AG09309 (cell line): Measurements from ENCODE around the gene DISC1.

ENCODE experiments used
- DNase-seq: peaks from one replicate; pipeline ENCODE4 v3.0.0-alpha.2; 2010; ENCODE audit warnings: low read depth
- H3K4me3 ChIP-seq: 2 replicates; pipeline ENCODE4 v1.5.1; 2011; ENCODE audit warnings: mild to moderate bottlenecking, low read depth, low read length, moderate library complexity; ENCODE audit not compliant: control insufficient read depth
- TF ChIP-seq, protein P1 (sequence below): IDR thresholded peaks from 2 replicates; pipeline ENCODE4 v1.5.1; 2011; ENCODE audit warnings: mild to moderate bottlenecking, low read depth, low read length, inconsistent platforms; ENCODE audit not compliant: insufficient read depth, control insufficient read depth; ENCODE audit errors: missing control alignments

The DISC1 gene

DNA sequence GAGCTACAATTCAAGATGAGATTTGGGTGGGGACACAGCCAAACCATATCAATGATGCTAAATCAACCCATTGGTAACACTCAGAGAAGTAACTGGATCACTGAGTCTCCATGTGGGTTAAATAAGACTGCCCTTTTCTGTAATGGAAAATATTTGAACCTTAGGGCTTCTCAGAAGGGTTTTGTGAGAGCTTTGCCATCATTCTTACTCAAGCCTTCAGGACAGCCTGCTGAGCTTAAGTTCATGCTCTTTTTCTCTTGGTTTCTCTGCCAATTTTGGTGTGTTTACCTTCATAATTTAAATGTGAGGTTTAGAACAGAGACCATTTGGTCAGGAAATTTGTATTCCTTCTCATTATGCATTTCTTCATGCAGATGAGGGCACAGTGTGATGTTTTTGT is 74.7 kb downstream of the DISC1 start:
- TF ChIP-seq, protein P1, sequence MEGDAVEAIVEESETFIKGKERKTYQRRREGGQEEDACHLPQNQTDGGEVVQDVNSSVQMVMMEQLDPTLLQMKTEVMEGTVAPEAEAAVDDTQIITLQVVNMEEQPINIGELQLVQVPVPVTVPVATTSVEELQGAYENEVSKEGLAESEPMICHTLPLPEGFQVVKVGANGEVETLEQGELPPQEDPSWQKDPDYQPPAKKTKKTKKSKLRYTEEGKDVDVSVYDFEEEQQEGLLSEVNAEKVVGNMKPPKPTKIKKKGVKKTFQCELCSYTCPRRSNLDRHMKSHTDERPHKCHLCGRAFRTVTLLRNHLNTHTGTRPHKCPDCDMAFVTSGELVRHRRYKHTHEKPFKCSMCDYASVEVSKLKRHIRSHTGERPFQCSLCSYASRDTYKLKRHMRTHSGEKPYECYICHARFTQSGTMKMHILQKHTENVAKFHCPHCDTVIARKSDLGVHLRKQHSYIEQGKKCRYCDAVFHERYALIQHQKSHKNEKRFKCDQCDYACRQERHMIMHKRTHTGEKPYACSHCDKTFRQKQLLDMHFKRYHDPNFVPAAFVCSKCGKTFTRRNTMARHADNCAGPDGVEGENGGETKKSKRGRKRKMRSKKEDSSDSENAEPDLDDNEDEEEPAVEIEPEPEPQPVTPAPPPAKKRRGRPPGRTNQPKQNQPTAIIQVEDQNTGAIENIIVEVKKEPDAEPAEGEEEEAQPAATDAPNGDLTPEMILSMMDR, result no peak
- no peak overlapping the region for H3K4me3 ChIP-seq
- no peak for DNase-seq

- no peak overlapping the region for H3K4me3 ChIP-seq
- TF ChIP-seq, protein P1, result no peak
- no peak for DNase-seq
Observed at GRCh38 chr1:231702331-231702730, 75.7 kb downstream of the DISC1 start.

DNA sequence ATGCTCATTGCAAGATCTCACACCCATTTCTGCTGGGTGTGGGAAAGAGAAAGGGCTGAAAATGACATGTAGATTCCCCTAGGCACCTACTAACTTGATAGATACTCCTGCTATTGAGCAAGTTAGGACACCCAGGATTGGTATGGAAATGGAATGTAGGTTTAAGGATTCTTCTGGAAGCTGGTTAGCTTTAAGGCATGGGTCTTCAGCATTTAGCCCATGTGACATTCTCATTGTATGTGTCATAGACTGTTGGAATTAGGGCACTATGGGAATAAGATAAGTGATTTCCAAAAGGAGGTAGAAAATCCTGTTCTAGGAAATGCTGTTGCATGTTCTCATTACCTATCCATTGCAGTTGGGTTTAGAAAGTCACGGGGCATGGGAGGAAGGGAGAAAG is 76.2 kb downstream of the DISC1 start:
- DNase-seq, result peak; percentile 28
- H3K4me3 ChIP-seq, result no peak overlapping the region
- TF ChIP-seq, protein P1, result no peak

GRCh38 chr1:231705806-231706760 is 79.5 kb downstream of the DISC1 start:
- TF ChIP-seq, protein P1, result no peak
- H3K4me3 ChIP-seq, result no peak overlapping the region
- DNase-seq, result no peak

- TF ChIP-seq, protein P1, result no peak
- DNase-seq, result no peak
- H3K4me3 ChIP-seq, result no peak overlapping the region
Observed at GRCh38 chr1:231706934-231707333, 80.3 kb downstream of the DISC1 start.

DNA sequence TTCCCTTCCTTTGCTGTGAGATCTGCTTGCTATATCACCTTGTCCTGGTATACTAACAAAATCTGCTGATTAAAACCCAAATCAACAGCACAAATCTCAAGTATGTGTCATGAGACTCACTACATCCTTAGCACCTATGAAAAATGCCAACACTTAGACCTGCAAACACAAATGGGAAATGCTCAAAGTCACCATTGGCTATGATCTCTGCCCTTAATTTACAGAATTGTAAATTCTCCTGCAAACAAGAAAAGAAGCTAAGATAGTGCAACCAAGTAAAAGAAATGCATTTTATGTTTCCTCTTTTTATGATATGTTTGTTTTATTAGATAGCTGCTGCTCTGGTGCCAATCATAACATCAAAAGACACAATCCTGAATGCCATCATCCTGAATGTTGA is 80.8 kb downstream of the DISC1 start:
- TF ChIP-seq, protein P1, result no peak
- H3K4me3 ChIP-seq, result no peak overlapping the region
- DNase-seq, result no peak
